Nephron (organoid): ENCODE results near the gene LMNTD1.

Experiments
- H3K27ac Mint-ChIP-seq, 3 experiments: 2 replicates each; pipeline ENCODE4 v1.8.0; 2020; ENCODE audit warnings: mixed read lengths in 3 of 3, mild to moderate bottlenecking in 2 of 3, moderate library complexity in 1 of 3
- H3K27me3 Mint-ChIP-seq: 2 replicates; pipeline ENCODE4 v1.8.0; 2021; ENCODE audit warnings: low read depth, mild to moderate bottlenecking, moderate library complexity, mixed read lengths
- H3K36me3 Mint-ChIP-seq: 2 replicates; pipeline ENCODE4 v1.8.0; 2020; ENCODE audit warnings: low read depth, mixed read lengths
- H3K4me1 Mint-ChIP-seq: 2 replicates; pipeline ENCODE4 v1.8.0; 2020; ENCODE audit warnings: mixed read lengths
- H3K4me3 Mint-ChIP-seq, 3 experiments: 2 replicates each; pipeline ENCODE4 v1.8.0; 2020; ENCODE audit warnings: mild to moderate bottlenecking in 3 of 3, mixed read lengths in 3 of 3, moderate library complexity in 2 of 3
- H3K9me3 Mint-ChIP-seq: 2 replicates; pipeline ENCODE4 v1.8.0; 2020; ENCODE audit warnings: mixed read lengths
- TF ChIP-seq, protein P1 (sequence below), 3 experiments: fragments of 200-600 bp; sonication (generic); IDR thresholded peaks; one replicate each; pipeline ENCODE4 v1.5.0; 2021; ENCODE audit warnings: antibody characterized with exemption in 3 of 3; ENCODE audit not compliant: unreplicated experiment in 3 of 3

Gene LMNTD1

DNA sequence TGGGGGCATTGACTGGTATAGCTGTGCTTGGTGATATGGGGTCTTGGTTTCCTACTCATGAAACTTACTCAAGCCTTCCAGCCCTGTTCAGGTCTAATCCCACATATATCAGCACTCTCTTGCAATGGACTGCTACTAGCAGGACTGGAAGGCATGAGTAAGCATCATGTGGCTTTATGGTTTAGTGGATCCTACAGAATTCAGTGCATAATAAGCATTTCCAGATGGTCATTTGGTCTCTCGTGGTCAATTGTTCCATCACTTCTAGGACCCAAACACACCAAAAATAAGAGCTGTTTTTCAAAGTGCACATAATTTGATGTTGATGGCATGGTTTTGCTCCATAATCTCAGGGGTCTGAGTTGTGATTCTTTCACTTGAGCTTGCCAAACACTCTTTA, 114.4 kb downstream of the LMNTD1 start:
- no peak overlapping the region for H3K4me3 Mint-ChIP-seq
- TF ChIP-seq, protein P1, sequence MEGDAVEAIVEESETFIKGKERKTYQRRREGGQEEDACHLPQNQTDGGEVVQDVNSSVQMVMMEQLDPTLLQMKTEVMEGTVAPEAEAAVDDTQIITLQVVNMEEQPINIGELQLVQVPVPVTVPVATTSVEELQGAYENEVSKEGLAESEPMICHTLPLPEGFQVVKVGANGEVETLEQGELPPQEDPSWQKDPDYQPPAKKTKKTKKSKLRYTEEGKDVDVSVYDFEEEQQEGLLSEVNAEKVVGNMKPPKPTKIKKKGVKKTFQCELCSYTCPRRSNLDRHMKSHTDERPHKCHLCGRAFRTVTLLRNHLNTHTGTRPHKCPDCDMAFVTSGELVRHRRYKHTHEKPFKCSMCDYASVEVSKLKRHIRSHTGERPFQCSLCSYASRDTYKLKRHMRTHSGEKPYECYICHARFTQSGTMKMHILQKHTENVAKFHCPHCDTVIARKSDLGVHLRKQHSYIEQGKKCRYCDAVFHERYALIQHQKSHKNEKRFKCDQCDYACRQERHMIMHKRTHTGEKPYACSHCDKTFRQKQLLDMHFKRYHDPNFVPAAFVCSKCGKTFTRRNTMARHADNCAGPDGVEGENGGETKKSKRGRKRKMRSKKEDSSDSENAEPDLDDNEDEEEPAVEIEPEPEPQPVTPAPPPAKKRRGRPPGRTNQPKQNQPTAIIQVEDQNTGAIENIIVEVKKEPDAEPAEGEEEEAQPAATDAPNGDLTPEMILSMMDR (IDR thresholded peaks at IDR 0.05; ENCODE audit: unreplicated experiment in 3 of 3), result no peak
- H3K27me3 Mint-ChIP-seq, result no peaks in the 10 kb centered on the region
- no peaks in the 10 kb centered on the region for H3K9me3 Mint-ChIP-seq
- peaks cover 26% of the 10 kb centered on the region for H3K4me1 Mint-ChIP-seq
- no peak overlapping the region for H3K27ac Mint-ChIP-seq
- H3K36me3 Mint-ChIP-seq, result no peaks in the 10 kb centered on the region

DNA sequence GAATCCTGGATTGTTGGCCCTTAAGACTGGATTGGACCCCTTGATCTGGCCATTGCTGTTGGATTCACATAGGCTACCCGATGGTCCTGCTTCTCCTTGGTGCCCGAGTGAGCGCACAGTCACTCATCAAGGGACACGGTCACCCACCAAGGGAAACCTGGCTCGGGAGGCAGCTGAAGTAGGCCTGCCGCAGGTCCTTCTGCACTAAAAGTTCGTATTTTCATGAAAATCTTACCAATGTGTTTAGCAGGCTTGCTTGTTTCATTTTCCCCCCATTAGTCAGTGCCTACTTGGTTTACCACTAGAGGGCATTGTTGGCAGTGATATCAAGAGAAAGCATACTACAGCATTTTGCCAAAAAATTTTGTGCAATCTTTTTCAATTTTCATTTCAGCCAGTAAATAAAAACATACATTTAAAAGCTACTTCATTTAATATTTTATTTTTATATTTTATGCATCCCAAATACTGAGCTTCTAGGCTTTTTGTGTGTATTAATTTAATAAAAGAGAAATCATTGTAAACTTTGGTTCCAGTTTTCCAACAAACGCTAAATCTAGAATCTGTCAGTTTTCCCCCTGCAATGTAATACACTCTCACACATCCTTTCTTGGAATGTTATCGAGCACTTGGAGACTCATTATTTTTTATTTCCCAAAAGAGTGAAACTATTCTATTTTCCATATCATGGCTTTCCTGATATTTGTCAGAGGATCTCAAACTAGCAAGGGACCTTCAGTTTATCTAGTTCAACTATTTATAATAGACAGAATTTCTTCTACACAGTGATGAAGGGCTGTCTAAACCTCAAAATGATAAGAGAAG, 116.7 kb downstream of the LMNTD1 start:
- Mint-ChIP-seq H3K36me3 (no peaks in the 10 kb centered on the region), H3K4me1 (peaks cover 32% of the 10 kb centered on the region), H3K4me3 (peak overlapping the region in 1 of 3 experiments; percentile 6), H3K27ac (peak overlapping the region in 2 of 3 experiments; percentile 86 to 93), H3K9me3 (no peaks in the 10 kb centered on the region), H3K27me3 (no peaks in the 10 kb centered on the region)
- TF ChIP-seq, protein P1 (IDR thresholded peaks at IDR 0.05; ENCODE audit: unreplicated experiment in 3 of 3), result peak; percentile 83 to 89 (median 85)

DNA sequence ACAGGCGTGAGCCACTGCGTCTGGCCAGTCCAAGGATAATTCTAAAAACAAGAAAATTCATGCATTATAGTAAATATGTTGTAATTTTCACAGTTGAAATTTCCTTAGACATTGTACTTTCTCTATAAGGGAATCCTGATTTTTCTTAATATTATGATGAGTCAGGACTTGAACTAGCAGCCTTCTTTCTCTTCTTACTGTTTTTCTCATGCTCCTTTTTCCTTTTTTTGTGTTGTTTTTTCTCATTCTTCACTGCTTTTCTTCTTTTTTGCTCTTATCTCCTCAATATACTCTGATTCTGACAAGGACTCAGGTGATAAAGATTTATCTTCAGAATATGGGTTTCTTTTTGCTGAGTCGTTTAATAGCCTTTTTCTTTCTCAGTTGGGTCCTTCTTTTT, 117.7 kb downstream of the LMNTD1 start:
- Mint-ChIP-seq H3K9me3 (peaks cover 4% of the 10 kb centered on the region), H3K4me1 (peaks cover 32% of the 10 kb centered on the region), H3K36me3 (no peaks in the 10 kb centered on the region), H3K4me3 (no peak overlapping the region), H3K27ac (peak overlapping the region in 2 of 3 experiments; percentile 86 to 93), H3K27me3 (no peaks in the 10 kb centered on the region)
- TF ChIP-seq, protein P1 (IDR thresholded peaks at IDR 0.05; ENCODE audit: unreplicated experiment in 3 of 3), result no peak

DNA sequence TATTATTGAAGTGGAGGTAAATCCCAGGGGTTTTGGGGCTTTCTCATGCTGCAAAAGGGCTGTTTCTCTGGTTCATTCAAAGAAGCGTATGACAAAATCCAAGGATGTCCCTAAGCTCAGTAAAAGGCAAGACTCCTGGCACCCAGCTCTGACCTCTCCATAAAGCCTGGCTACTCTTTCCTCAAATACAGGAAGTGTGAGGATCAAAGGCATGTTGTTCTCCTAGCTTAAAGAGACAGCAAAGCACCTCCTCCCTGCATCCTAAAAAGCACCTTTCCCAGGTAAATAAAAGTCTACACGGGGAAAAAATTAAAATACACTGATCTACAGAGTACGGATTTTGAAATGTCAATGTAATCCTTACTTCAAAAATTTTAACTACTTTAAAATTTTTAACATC, 118.6 kb downstream of the LMNTD1 start:
- peaks cover 32% of the 10 kb centered on the region for H3K4me1 Mint-ChIP-seq
- no peaks in the 10 kb centered on the region for H3K36me3 Mint-ChIP-seq
- H3K4me3 Mint-ChIP-seq, result no peak overlapping the region
- TF ChIP-seq, protein P1 (IDR thresholded peaks at IDR 0.05; ENCODE audit: unreplicated experiment in 3 of 3), result no peak
- peak overlapping the region; percentile 32 to 56 (median 41) for H3K27ac Mint-ChIP-seq
- H3K27me3 Mint-ChIP-seq, result no peaks in the 10 kb centered on the region
- peaks cover 4% of the 10 kb centered on the region for H3K9me3 Mint-ChIP-seq

DNA sequence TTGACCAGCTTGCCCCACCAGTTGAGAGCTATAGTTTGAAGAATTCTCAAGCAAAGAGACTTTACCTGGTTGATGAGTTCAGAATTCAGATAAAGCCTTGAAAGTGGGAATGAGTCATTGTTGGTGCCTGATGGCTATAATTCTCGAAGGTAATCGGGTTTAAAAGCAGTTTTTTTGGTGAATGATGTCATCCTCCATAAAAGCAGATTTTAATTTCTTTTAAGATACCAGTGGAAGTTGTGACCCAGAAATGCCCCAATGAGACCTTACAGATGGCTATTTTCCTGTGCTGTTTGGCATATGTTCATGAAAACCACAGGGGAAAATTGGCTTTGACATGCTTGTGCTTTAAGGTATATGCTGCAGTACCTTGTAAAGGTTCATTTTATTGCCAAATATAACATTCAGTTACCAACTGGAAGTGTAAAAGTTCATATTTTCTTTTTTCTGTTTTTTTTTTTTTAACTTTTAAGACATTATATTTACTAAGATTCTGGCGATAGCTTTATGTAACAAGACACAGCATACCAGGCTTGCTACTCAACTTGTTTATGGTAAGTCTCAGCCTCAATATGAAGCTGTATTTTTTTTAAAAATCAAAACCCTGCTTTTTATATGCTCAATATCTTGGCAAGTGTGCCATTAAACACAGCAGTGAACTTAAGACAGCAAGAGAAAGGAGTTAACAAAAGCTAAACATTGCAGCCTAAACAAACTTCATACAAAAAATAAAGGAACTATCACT, 119.3 kb downstream of the LMNTD1 start:
- peak overlapping the region; percentile 3 to 67 (median 67) for H3K27ac Mint-ChIP-seq
- TF ChIP-seq, protein P1 (IDR thresholded peaks at IDR 0.05; ENCODE audit: unreplicated experiment in 3 of 3), result no peak
- H3K27me3 Mint-ChIP-seq, result no peaks in the 10 kb centered on the region
- H3K4me3 Mint-ChIP-seq, result no peak overlapping the region
- peaks cover 4% of the 10 kb centered on the region for H3K9me3 Mint-ChIP-seq
- peaks cover 32% of the 10 kb centered on the region for H3K4me1 Mint-ChIP-seq
- H3K36me3 Mint-ChIP-seq, result no peaks in the 10 kb centered on the region
